ENCODE measurements around the gene TSSK6. TPM values are rescaled to one million over a fixed set of nuclear protein-coding genes. Genes with fewer than 3 reads are reported as not detected.
A peak's percentile ranks its signal among the peaks of the same experiment; 100 is the strongest.

TSSK6 gene
- total RNA-seq, 1 experiment from 2014 or later = 4.5 TPM

DNA sequence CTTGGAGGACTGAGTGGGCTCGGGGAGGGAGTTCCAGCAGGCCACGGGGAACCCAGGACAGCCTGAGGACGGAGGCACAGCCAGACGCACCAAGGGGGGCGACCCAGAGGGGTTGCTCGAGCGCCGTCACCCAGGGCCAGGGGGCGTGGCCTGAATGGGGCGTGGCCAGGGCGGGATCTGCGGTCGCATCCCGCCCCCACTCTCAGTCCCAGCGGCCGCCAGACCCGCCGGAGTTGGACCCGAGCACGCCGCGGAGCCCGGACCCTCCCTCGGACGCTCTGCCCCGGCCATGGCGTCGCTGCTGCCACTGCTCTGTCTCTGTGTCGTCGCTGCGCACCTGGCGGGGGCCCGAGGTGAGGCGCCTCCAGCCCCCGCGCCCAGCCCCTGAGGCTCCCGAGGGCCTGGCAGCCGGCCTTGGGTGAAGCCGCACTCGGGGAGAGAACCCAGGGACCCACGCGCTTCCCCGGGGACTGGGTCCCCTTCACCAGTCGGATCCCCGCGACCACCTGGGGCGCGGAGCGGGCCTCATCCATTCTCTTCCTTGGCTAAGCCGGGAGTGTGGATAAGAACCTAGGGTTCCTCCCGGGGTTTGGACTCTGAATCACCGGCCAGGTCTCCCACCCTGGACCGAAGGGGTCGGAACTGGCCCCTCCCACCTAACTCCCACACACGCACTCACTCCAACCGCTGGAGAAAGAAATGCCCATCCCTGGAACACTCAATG, 22.9 kb upstream of the TSSK6 start, which contains the start of gene CILP2:
Gene CILP2, plus strand, starts transcription at position 205 of the 724 bp plus-strand sequence. Its CDS starts 85 bp downstream, at position 290.
- ATAC-seq (peak; percentile 12), DNase-seq (peak; percentile 28)
- H3K4me3 ChIP-seq (ENCODE audit: low read length) = peak within 1 kb of the TSS; percentile 59
- ChIA-PET POLR2A (ENCODE audit: unreplicated experiment) (no interaction called here), CTCF (no interaction called here)
- H3K27me3 ChIP-seq (ENCODE audit: low read length) = no peaks in the 10 kb centered on the region
- no peak within 1 kb of the TSS for H3K9ac ChIP-seq (ENCODE audit: low read length)
- H3K9me3 ChIP-seq (ENCODE audit: low read length) = no peaks in the 10 kb centered on the region
- no peak within 1 kb of the TSS for H3K27ac ChIP-seq (ENCODE audit: low read length)
- TF ChIP-seq EZH2phosphoT487 (IDR thresholded peaks at IDR 0.05; ENCODE audit: borderline replicate concordance, low read length) (no peak), CTCF (conservative IDR thresholded peaks at IDR 0.05; ENCODE audit: low read depth, low read length) (no peak), EZH2 (IDR thresholded peaks at IDR 0.05; ENCODE audit: low read length, unreplicated experiment) (no peak)
- no peaks in the 10 kb centered on the region for H3F3A ChIP-seq (ENCODE audit: low read length, unreplicated experiment)
- H3K4me2 ChIP-seq (ENCODE audit: low read length) = peak within 1 kb of the TSS; percentile 79
- H3K79me2 ChIP-seq (ENCODE audit: low read length) = no peaks in the 10 kb centered on the region
- no TSS peak for BruUV-seq (replicated peaks)
- no peaks in the 10 kb centered on the region for H3K36me3 ChIP-seq (ENCODE audit: low read depth, low read length)
- intact Hi-C loops (cut with micrococcal nuclease) = loop anchor here (10.0 kb wide), 1 partner anchor 417 kb away; no protein-coding TSS in a partner anchor
- H2AFZ ChIP-seq (ENCODE audit: low read length) = peak within 1 kb of the TSS; percentile 61; the same call in 1 of the 2 replicates
- H4K20me1 ChIP-seq (ENCODE audit: low read length) = no peaks in the 10 kb centered on the region
- peaks cover 9% of the 10 kb centered on the region; the same call in 1 of the 2 replicates for H3K4me1 ChIP-seq (ENCODE audit: insufficient read depth, low read length)
- no peaks in the 10 kb centered on the region for H3K9me2 ChIP-seq (replicated peaks; ENCODE audit: low read length)

- no peak overlapping the region for H3K9ac ChIP-seq (ENCODE audit: low read length)
- POLR2A ChIA-PET (ENCODE audit: unreplicated experiment) = no interaction called here
- TF ChIP-seq EZH2 (IDR thresholded peaks at IDR 0.05; ENCODE audit: low read length, unreplicated experiment) = no peak
- TF ChIP-seq CTCF (conservative IDR thresholded peaks at IDR 0.05; ENCODE audit: low read depth, low read length) = no peak
- TF ChIP-seq EZH2phosphoT487 (IDR thresholded peaks at IDR 0.05; ENCODE audit: borderline replicate concordance, low read length) = no peak
- H3K27me3 ChIP-seq (ENCODE audit: low read length) = no peaks in the 10 kb centered on the region
- no peak overlapping the region for H3K27ac ChIP-seq (ENCODE audit: low read length)
- H3K4me2 ChIP-seq (ENCODE audit: low read length) = peak overlapping the region; percentile 79
- no peak overlapping the region for H2AFZ ChIP-seq (ENCODE audit: low read length)
- H3F3A ChIP-seq (ENCODE audit: low read length, unreplicated experiment) = no peaks in the 10 kb centered on the region
- H3K9me3 ChIP-seq (ENCODE audit: low read length) = no peaks in the 10 kb centered on the region
- intact Hi-C loops (cut with micrococcal nuclease) = loop anchor here (10.0 kb wide), 1 partner anchor 417 kb away; no protein-coding TSS in a partner anchor
- peak overlapping the region; percentile 59; the same call in 1 of the 2 replicates for H3K4me3 ChIP-seq (ENCODE audit: low read length)
- ATAC-seq = no peak
- H3K79me2 ChIP-seq (ENCODE audit: low read length) = no peaks in the 10 kb centered on the region
- no peaks in the 10 kb centered on the region for H3K36me3 ChIP-seq (ENCODE audit: low read depth, low read length)
- H3K9me2 ChIP-seq (replicated peaks; ENCODE audit: low read length) = no peaks in the 10 kb centered on the region
- H4K20me1 ChIP-seq (ENCODE audit: low read length) = no peaks in the 10 kb centered on the region
- BruUV-seq (replicated peaks) = no TSS peak
- H3K4me1 ChIP-seq (ENCODE audit: insufficient read depth, low read length) = peaks cover 9% of the 10 kb centered on the region; the same call in 1 of the 2 replicates
- CTCF ChIA-PET = no interaction called here
- peak; percentile 19 for DNase-seq
These were observed 22.0 kb upstream of the TSSK6 start for GRCh38 chr19:19537075-19538048.

Data from PC-3 (cell line).